GM10847 (cell line): Measurements from ENCODE around the gene PITPNM1.

Experiments used
- POLR2A ChIP-seq: IDR thresholded peaks from 2 replicates; pipeline ENCODE4 v1.6.1; 2011; ENCODE audit not compliant: insufficient read length; ENCODE audit errors: extremely low read depth

Gene PITPNM1

DNA sequence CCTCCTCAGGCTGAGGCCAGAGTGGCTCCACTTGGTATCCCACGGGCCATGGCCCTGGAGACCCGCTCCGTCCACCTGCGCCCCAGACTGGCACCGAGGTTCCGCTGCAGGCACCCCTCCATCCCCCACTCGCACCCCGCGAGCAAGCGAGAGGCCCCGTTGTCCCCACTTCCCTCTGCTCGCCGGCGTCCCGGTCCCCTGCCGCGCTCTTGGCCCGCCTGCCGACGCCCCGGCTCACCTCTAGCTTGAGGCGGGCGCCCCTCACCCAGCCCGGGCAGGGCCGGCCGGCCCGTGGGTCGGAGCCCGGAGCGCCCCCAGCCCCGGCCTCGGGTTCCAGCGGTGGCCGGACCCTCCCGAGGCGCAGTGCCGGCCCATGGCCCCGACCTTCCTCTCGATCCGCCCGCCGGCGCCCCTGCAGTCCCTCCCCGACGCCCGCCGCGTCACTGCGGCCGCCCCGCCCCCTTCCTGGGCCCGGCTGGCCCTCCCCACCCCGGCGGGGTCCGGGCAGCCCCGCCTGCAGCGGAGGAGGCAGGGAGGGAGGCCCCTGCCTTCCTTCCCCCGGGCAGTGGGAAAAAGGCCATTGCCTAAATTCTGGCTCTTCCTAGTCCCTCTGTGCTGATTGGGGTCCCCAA lies at the start of gene PITPNM1:
Gene PITPNM1 (minus strand): TSS at position 414 of the 632 bp plus-strand sequence. CDS start 1,183 bp downstream, outside the sequence.
- TF ChIP-seq POLR2A: peak; percentile 30

DNA sequence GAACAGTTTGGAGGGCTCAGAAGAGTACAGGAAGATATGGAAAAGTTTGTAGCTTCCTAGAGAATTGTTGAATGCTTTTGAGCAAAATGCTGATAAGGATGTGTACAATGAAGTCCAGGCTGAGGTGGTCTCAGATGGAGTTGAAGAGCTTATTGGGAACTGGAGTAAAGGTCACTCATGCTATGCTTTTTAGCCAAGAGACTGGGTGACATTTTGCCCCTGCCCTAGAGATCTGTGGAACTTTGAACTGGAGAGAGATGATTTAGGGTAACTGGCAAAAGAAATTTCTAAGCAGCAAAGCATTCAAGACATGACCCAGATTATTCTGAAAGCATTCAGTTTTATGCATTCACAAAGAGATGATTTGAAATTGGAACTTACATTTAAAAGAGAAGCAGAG lies 46.0 kb upstream of the PITPNM1 start:
- TF ChIP-seq POLR2A: no peak

- no peak for TF ChIP-seq POLR2A
Measured at GRCh38 chr11:67548555-67549110, 43.5 kb upstream of the PITPNM1 start.

- TF ChIP-seq POLR2A: no peak
Measured at GRCh38 chr11:67545280-67545679, 40.1 kb upstream of the PITPNM1 start.

GRCh38 chr11:67544616-67545242 lies 39.6 kb upstream of the PITPNM1 start:
- no peak for TF ChIP-seq POLR2A

DNA sequence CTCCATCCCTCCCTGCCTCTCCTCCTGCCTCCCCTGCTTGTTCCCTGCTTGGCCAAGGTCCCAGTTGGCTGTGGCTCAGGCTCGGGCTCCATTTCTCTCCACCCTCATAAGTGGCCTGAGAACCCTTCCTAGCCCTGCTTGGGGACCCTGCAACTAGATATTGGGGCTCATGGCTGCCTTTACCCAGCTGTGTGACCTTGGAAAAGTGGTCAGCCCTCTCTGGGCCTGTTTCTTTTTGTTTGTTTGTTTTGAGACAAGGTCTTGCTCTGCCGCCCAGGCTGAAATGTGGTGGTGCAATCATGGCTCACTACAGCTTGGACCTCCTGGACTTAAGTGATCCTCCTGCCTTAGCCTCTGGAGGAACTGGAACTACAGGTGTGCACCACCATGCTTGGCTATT lies 38.4 kb upstream of the PITPNM1 start:
- TF ChIP-seq POLR2A: no peak

- no peak for TF ChIP-seq POLR2A
Measured at GRCh38 chr11:67542971-67543370, 37.8 kb upstream of the PITPNM1 start.

DNA sequence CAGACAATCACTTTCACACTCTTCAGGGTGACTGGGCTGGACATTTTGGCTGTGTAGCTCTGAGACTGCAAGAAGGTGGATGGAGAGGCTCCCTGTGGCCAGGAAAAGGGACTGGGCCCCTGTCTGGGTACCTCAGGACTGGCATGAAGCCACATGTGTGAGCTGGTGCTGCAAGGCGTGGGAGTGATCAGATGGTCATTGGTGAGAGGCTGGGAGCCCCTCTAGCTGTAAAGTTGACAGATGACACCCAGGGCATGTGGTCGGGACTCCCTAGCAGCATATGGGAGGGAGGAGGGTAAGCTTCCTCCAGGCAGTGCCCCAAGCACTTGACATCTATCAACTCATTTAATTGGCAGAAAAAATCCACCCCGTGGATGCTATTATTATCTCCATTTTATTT lies 37.0 kb upstream of the PITPNM1 start:
- TF ChIP-seq POLR2A: no peak

DNA sequence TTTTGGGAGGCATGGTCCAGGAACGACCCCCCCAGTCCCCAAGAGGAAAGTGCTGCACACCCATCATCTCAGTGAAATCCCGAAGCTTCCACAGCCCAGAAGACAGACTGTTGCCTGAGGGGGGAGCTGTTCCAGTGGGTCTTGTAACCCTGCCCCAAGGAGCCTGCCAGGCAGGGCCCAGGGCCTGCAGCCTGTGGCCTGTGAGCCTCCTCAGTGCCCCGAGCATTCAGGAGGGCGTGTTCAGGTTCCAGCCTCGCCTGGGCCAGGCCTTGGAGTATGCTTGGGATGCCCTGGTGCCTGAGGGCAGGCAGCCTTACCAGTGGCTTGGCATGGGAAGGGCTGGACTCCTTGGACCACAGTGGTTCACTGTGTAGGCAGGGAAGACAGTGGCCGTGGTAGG lies 36.0 kb upstream of the PITPNM1 start:
- TF ChIP-seq POLR2A: no peak

DNA sequence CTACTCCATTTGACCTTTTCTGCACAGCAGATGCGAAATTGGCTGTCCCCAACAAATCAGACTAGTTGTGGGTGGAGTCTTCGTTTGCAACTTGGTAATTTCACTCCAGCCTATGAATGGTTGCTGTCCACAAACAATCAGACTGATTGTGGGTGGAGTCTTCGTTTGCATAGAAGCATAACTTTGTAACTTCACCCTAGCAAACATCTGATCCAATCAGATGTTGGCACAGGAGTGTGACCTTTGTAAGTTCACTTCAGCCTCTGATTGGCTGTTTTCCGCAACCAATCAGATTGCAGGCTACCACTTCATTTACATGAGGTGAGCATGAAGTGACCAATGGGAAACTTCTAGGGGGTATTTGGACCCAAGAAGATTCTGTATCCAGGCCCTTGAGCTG lies 34.4 kb upstream of the PITPNM1 start:
- no peak for TF ChIP-seq POLR2A

DNA sequence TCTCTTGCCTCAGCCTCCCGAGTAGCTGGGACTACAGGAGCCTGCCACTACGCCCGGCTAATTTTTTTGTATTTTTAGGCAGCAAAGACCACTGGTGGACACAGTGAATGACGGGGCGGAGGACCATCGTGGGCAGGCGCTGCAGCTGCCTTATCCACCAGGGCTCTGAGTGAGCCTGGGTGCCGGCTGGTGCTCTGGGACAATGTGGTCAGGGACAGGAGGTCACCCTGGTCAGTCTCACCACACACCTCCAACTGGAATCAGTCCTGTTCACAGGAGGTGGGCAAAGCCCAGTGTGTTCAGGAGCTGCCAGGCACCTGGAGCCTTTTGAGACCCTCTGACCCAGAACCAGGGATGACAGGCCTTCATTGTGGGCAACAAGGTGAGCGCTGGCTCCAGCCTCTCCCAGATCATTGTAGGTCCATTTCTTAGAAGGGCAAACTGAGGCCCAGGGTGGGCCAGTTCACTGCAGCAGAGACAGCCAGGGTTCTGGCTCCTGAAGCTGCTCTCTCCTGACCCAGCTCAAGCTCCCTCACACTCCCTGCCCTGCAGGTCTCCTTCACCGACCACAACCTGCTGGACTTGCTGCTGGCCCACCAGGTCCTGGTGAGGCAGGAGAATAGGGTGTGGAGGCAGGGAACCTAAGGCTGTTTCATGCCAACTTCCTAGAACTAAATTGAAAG lies 33.8 kb upstream of the PITPNM1 start:
- no peak for TF ChIP-seq POLR2A

DNA sequence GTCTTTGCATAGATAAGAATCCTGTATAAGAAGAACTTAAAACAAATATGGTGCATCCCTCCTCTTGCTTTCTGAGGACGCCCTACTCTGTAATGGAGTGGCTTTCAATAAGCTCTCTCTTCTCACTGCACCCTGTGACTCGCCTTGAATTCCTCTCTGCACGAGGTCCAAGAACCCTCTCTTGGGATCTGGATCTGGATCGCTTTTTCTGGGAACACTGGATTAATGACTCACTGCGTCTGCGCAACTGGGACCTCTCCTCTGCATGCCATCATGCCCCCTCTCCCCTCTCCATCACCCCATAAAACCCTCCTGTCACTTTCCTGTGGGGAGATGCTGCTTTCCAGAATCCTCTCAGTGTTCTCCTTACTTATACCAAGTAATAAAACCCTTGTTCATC lies 33.1 kb upstream of the PITPNM1 start:
- no peak for TF ChIP-seq POLR2A

- TF ChIP-seq POLR2A: no peak
Measured at GRCh38 chr11:67535561-67535960, 30.4 kb upstream of the PITPNM1 start.

GRCh38 chr11:67534070-67534679 lies 29.0 kb upstream of the PITPNM1 start:
- TF ChIP-seq POLR2A: no peak

GRCh38 chr11:67532889-67533288 lies 27.7 kb upstream of the PITPNM1 start:
- TF ChIP-seq POLR2A: no peak

GRCh38 chr11:67530282-67530592 lies 25.1 kb upstream of the PITPNM1 start:
- no peak for TF ChIP-seq POLR2A

DNA sequence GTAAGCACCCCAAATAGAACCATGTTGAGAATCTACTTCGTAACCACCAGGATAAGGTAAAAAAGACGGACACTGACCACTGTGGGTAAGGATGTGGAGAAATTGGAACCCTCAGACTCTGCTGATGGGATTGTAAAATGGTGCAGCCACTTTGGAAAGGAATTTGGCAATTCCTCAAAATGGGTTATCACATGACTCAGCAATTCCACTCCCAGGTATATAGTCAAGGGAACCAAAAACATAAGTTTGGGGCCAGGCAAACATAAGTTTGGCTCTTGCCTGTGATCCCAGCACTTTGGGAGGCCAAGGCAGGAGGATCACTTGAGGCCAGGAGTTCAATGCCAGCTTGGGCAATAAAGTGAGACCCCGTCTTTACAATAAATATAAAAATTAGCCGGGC lies 23.2 kb upstream of the PITPNM1 start:
- TF ChIP-seq POLR2A: no peak
